Measurements from ENCODE around the gene AKR1A1. TPM values are rescaled to one million over a fixed set of nuclear protein-coding genes. Genes with fewer than 3 reads are reported as not detected.

Gene AKR1A1
- total RNA-seq, 1 experiment from 2014 or later: 94.9 TPM

- POLR2A ChIA-PET (ENCODE audit: unreplicated experiment): interaction anchor here (0.8 kb wide), 1 partner anchor 39 kb away, joined by 13 read pairs; no protein-coding TSS in a partner anchor
- ATAC-seq: no peak
- CTCF ChIA-PET: no interaction called here
- Histone ChIP-seq H3K9ac (ENCODE audit: low read length) (no peak overlapping the region), H3F3A (ENCODE audit: low read length, unreplicated experiment) (no peaks in the 10 kb centered on the region), H4K20me1 (ENCODE audit: low read length) (no peaks in the 10 kb centered on the region), H2AFZ (ENCODE audit: low read length) (no peak overlapping the region), H3K36me3 (ENCODE audit: low read depth, low read length) (peaks cover 20% of the 10 kb centered on the region; the same call in 1 of the 2 replicates), H3K4me2 (ENCODE audit: low read length) (no peak overlapping the region), H3K27me3 (ENCODE audit: low read length) (no peaks in the 10 kb centered on the region), H3K27ac (ENCODE audit: low read length) (no peak overlapping the region), H3K4me3 (ENCODE audit: low read length) (no peak overlapping the region), H3K79me2 (ENCODE audit: low read length) (peaks cover 45% of the 10 kb centered on the region), H3K4me1 (ENCODE audit: insufficient read depth, low read length) (peaks cover 2% of the 10 kb centered on the region), H3K9me2 (replicated peaks; ENCODE audit: low read length) (no peaks in the 10 kb centered on the region), H3K9me3 (ENCODE audit: low read length) (no peaks in the 10 kb centered on the region)
- no peak for TF ChIP-seq CTCF (conservative IDR thresholded peaks at IDR 0.05; ENCODE audit: low read depth, low read length)
- no peak for TF ChIP-seq EZH2phosphoT487 (IDR thresholded peaks at IDR 0.05; ENCODE audit: borderline replicate concordance, low read length)
- no peak for TF ChIP-seq EZH2 (IDR thresholded peaks at IDR 0.05; ENCODE audit: low read length, unreplicated experiment)
- no TSS peak for BruUV-seq (replicated peaks)
- DNase-seq: no peak
- intact Hi-C loops (cut with micrococcal nuclease): no loop called here
Observed at GRCh38 chr1:45557422-45557944, 6.9 kb downstream of the AKR1A1 start.

GRCh38 chr1:45563843-45564242 lies 13.2 kb downstream of the AKR1A1 start:
- DNase-seq: no peak
- CTCF ChIA-PET: no interaction called here
- H3K9me2 ChIP-seq (replicated peaks; ENCODE audit: low read length): no peaks in the 10 kb centered on the region
- H3K27ac ChIP-seq (ENCODE audit: low read length): no peak overlapping the region
- H3F3A ChIP-seq (ENCODE audit: low read length, unreplicated experiment): no peaks in the 10 kb centered on the region
- BruUV-seq (replicated peaks): no TSS peak
- no peak overlapping the region for H3K4me3 ChIP-seq (ENCODE audit: low read length)
- H3K79me2 ChIP-seq (ENCODE audit: low read length): peaks cover 13% of the 10 kb centered on the region
- H4K20me1 ChIP-seq (ENCODE audit: low read length): no peaks in the 10 kb centered on the region
- H3K4me1 ChIP-seq (ENCODE audit: insufficient read depth, low read length): no peaks in the 10 kb centered on the region
- TF ChIP-seq EZH2 (IDR thresholded peaks at IDR 0.05; ENCODE audit: low read length, unreplicated experiment): no peak
- TF ChIP-seq CTCF (conservative IDR thresholded peaks at IDR 0.05; ENCODE audit: low read depth, low read length): no peak
- no peak for TF ChIP-seq EZH2phosphoT487 (IDR thresholded peaks at IDR 0.05; ENCODE audit: borderline replicate concordance, low read length)
- ATAC-seq: no peak
- H3K9me3 ChIP-seq (ENCODE audit: low read length): no peaks in the 10 kb centered on the region
- no peaks in the 10 kb centered on the region for H3K27me3 ChIP-seq (ENCODE audit: low read length)
- H2AFZ ChIP-seq (ENCODE audit: low read length): no peak overlapping the region
- intact Hi-C loops (cut with micrococcal nuclease): no loop called here
- POLR2A ChIA-PET (ENCODE audit: unreplicated experiment): no interaction called here
- no peak overlapping the region for H3K9ac ChIP-seq (ENCODE audit: low read length)
- H3K4me2 ChIP-seq (ENCODE audit: low read length): no peak overlapping the region
- peaks cover 27% of the 10 kb centered on the region for H3K36me3 ChIP-seq (ENCODE audit: low read depth, low read length)

- Histone ChIP-seq H3F3A (ENCODE audit: low read length, unreplicated experiment) (no peaks in the 10 kb centered on the region), H2AFZ (ENCODE audit: low read length) (no peak overlapping the region), H3K36me3 (ENCODE audit: low read depth, low read length) (peaks cover 38% of the 10 kb centered on the region), H3K9ac (ENCODE audit: low read length) (no peak overlapping the region), H3K4me2 (ENCODE audit: low read length) (no peak overlapping the region), H3K9me3 (ENCODE audit: low read length) (no peaks in the 10 kb centered on the region), H4K20me1 (ENCODE audit: low read length) (no peaks in the 10 kb centered on the region), H3K79me2 (ENCODE audit: low read length) (no peaks in the 10 kb centered on the region), H3K27ac (ENCODE audit: low read length) (no peak overlapping the region), H3K4me1 (ENCODE audit: insufficient read depth, low read length) (no peaks in the 10 kb centered on the region), H3K27me3 (ENCODE audit: low read length) (no peaks in the 10 kb centered on the region), H3K9me2 (replicated peaks; ENCODE audit: low read length) (no peaks in the 10 kb centered on the region), H3K4me3 (ENCODE audit: low read length) (no peak overlapping the region)
- DNase-seq (no peak), ATAC-seq (no peak)
- ChIA-PET POLR2A (ENCODE audit: unreplicated experiment) (interaction anchor here (0.5 kb wide), 1 partner anchor 739 kb away, joined by 3 read pairs; no protein-coding TSS in a partner anchor), CTCF (no interaction called here)
- intact Hi-C loops (cut with micrococcal nuclease): no loop called here
- BruUV-seq (replicated peaks): no TSS peak
- no peak for TF ChIP-seq CTCF (conservative IDR thresholded peaks at IDR 0.05; ENCODE audit: low read depth, low read length)
- TF ChIP-seq EZH2phosphoT487 (IDR thresholded peaks at IDR 0.05; ENCODE audit: borderline replicate concordance, low read length): no peak
- no peak for TF ChIP-seq EZH2 (IDR thresholded peaks at IDR 0.05; ENCODE audit: low read length, unreplicated experiment)
Observed at GRCh38 chr1:45566722-45567121, 16.1 kb downstream of the AKR1A1 start.

All from PC-3 (cell line).